ENCODE results near the gene NDUFAF8. TPM values are rescaled to one million over a fixed set of nuclear protein-coding genes. Genes with fewer than 3 reads are reported as not detected.

Gene NDUFAF8
- total RNA-seq, 2 donors from 2014 or later = 22.4 to 58.2 TPM

DNA sequence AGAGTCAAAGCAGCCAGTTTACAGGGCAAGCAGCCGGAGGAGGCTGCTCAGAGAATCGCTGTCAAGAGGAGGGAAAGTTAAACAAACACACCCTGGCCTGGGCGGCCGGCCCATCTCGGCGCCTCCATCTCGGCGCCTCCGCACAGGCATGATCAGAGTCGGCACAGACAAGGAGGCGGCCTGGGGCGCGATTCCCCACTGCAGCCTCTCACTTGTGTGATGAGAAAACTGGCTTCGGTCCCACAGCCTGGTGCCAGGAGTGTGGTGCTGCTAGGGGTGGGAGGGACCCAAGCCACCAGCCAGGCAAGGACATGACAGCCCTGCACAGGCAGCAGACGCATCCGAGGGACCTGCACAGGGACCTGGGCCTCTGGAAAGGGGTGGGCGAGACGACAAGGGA, 38.3 kb downstream of the NDUFAF8 start:
- DNase-seq = peak; percentile 65
- TF ChIP-seq, protein P1, sequence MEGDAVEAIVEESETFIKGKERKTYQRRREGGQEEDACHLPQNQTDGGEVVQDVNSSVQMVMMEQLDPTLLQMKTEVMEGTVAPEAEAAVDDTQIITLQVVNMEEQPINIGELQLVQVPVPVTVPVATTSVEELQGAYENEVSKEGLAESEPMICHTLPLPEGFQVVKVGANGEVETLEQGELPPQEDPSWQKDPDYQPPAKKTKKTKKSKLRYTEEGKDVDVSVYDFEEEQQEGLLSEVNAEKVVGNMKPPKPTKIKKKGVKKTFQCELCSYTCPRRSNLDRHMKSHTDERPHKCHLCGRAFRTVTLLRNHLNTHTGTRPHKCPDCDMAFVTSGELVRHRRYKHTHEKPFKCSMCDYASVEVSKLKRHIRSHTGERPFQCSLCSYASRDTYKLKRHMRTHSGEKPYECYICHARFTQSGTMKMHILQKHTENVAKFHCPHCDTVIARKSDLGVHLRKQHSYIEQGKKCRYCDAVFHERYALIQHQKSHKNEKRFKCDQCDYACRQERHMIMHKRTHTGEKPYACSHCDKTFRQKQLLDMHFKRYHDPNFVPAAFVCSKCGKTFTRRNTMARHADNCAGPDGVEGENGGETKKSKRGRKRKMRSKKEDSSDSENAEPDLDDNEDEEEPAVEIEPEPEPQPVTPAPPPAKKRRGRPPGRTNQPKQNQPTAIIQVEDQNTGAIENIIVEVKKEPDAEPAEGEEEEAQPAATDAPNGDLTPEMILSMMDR (IDR thresholded peaks at IDR 0.05) = no peak
- Histone ChIP-seq H3K27ac (peak overlapping the region; percentile 53), H3K4me3 (no peak overlapping the region), H3K36me3 (peaks cover 22% of the 10 kb centered on the region), H3K9ac (ENCODE audit: low read depth in 2 of 2, low read length in 2 of 2) (peak overlapping the region in 1 of 2 donors; percentile 40), H3K27me3 (no peaks in the 10 kb centered on the region), H3K4me1 (peaks cover 8% of the 10 kb centered on the region), H3K9me3 (no peaks in the 10 kb centered on the region)
- intact Hi-C loops (cut with DNase I) = no loop called here

DNA sequence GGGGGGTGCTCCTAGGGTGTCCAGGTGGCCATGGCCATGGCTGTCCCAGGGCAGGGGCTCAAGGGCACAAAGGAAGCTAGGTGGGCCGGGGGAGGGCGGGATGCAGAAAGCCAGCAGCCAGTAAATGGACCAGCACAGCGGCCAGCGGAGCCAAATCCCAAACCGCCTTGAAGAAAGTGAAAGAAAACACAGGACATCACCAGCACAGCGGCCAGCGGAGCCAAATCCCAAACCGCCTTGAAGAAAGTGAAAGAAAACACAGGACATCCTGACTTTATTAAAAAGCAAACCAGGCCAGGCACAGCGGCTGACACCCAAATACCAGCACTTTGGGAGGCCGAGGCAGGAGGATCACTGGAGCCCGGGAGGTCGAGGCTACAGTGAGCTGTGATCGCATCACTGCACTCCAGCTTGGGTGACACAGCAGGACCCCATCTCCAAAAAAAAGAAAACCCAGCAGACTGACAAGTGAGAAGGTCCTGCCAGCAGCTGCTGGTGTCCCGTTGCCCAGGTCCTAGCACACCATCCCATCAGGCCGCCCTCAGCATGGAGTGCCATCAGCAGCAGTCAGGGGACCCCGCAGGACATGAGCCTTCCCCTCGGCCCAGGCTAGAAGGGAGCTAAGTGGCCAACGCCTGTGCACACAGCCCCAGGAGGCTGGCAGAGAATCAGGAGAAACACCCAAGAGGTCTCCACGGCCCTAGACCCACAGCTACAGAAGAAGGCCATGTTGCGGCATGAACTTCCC, 39.0 kb downstream of the NDUFAF8 start:
- Histone ChIP-seq H3K4me1 (peaks cover 8% of the 10 kb centered on the region), H3K27ac (peak overlapping the region; percentile 53), H3K4me3 (no peak overlapping the region), H3K9ac (ENCODE audit: low read depth in 2 of 2, low read length in 2 of 2) (peak overlapping the region in 1 of 2 donors; percentile 2), H3K27me3 (no peaks in the 10 kb centered on the region), H3K9me3 (no peaks in the 10 kb centered on the region), H3K36me3 (peaks cover 22% of the 10 kb centered on the region)
- intact Hi-C loops (cut with DNase I) = no loop called here
- DNase-seq = no peak
- TF ChIP-seq, protein P1 (IDR thresholded peaks at IDR 0.05) = no peak

DNA sequence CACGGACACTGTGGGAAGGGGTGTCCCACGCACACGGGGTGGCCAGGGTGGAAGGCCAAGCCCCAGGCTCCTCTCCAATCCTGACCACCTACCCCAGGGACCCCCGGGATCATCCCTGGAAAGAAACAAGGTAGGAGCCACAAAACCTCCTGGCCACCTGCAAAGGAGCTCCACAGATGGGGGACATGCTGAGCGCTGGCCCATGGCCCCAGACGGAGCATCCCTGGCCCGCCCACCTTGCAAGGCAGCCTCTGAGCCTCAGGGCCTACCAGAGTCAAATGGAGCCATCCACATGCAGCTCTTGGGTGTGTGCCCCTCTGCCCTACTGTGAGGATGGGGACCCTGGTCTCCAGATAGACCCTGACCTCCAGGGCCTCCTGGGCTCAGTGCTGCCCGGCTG, 39.7 kb downstream of the NDUFAF8 start:
- Histone ChIP-seq H3K36me3 (peaks cover 16% of the 10 kb centered on the region), H3K27ac (no peak overlapping the region), H3K9me3 (no peaks in the 10 kb centered on the region), H3K4me1 (peaks cover 8% of the 10 kb centered on the region), H3K4me3 (no peak overlapping the region), H3K9ac (ENCODE audit: low read depth in 2 of 2, low read length in 2 of 2) (no peak overlapping the region), H3K27me3 (no peaks in the 10 kb centered on the region)
- no peak for DNase-seq
- intact Hi-C loops (cut with DNase I) = no loop called here
- TF ChIP-seq, protein P1 (IDR thresholded peaks at IDR 0.05) = no peak

DNA sequence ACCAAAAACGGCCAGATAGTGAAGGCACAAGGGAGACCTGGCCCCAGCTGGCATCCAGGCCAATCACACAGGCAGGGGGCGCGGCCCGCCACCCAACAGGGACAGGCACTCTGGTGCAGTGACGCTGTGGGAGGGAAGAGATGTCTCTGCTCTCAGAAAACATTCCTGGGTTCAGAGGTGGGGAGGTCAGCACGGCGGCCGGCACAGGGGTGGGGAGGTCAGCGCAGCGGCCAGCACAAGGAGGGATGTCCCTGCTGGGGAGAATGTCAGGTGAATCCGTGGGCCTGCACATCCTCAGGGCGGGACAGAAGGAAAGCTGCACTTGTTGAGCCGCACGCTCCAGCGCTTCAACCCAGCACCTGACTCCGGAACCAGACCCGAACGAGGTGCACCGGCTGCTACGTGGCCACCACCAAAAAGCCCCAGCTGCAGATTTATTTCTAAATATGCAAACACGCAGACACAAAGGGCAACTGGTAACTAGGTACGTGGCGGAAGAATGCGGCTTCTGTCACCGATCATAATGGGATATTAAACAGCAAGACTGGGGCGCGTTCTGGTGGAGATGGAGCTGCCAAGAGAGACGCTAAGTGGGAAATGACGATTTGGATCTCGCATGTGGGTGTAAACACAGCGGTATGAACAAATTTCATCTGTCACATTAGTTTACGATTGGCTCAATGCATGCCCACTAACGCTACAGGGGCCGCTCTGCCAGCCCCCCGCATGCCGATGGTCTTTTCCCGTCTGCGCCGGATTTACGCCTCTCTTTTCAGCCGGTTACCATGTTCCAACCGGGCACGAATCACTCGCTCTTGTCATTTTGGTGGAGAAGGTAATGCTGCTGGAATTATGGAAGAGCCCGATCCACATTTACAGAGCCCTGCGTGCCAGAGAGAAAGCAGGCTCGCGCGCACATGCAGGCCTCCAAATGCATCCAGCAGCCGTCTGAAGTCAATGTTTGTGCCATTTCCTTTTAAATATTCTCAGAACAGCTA, 40.5 kb downstream of the NDUFAF8 start:
- H3K27ac ChIP-seq = no peak overlapping the region
- H3K36me3 ChIP-seq = peaks cover 16% of the 10 kb centered on the region
- TF ChIP-seq, protein P1 (IDR thresholded peaks at IDR 0.05) = no peak
- H3K4me1 ChIP-seq = peaks cover 8% of the 10 kb centered on the region
- no peak overlapping the region for H3K4me3 ChIP-seq
- H3K27me3 ChIP-seq = no peaks in the 10 kb centered on the region
- no peak for DNase-seq
- intact Hi-C loops (cut with DNase I) = no loop called here
- H3K9me3 ChIP-seq = no peaks in the 10 kb centered on the region
- no peak overlapping the region for H3K9ac ChIP-seq (ENCODE audit: low read depth in 2 of 2, low read length in 2 of 2)

DNA sequence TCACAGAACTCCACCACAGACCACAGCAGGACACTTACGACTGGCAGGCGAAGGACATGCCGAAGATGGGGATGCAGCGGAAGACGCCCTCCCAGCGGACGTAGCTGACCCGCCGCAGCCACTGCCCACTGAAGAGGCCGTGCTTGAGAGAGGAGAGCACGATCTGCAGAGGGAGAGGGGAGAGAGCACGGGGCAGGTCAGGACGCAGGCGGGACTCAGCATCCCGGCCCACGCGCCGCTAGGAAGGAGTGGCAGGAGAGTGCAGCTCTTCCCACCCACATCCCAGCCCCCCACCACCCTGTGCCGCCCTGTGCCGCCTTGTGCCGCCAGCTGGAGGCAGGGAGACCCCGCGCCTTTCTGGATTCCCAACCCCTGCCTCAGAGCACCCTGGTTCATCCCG, 41.5 kb downstream of the NDUFAF8 start:
- H3K36me3 ChIP-seq = peaks cover 16% of the 10 kb centered on the region
- no peak overlapping the region for H3K27ac ChIP-seq
- TF ChIP-seq, protein P1 (IDR thresholded peaks at IDR 0.05) = no peak
- no peaks in the 10 kb centered on the region for H3K27me3 ChIP-seq
- H3K4me3 ChIP-seq = no peak overlapping the region
- no peaks in the 10 kb centered on the region for H3K9me3 ChIP-seq
- peaks cover 8% of the 10 kb centered on the region for H3K4me1 ChIP-seq
- DNase-seq = no peak
- H3K9ac ChIP-seq (ENCODE audit: low read depth in 2 of 2, low read length in 2 of 2) = no peak overlapping the region
- intact Hi-C loops (cut with DNase I) = no loop called here
